Prostate gland (tissue), 2 donors: ENCODE data around the gene IGSF23. TPM values are rescaled to one million over a fixed set of nuclear protein-coding genes. Genes with fewer than 3 reads are reported as not detected.
"Not testable (repeated sequence)": the region's sequence is repeated elsewhere in the genome, so short reads cannot be mapped to it uniquely, and the experiment has no call there.

Experiments used
- DNase-seq: peaks from one replicate; pipeline ENCODE4 v3.0.0-alpha.2; 2019; ENCODE audit warnings: low spot score
- H3K27ac ChIP-seq, 2 donors: fragments of 200-600 bp; sonication (generic); 2 replicates each; pipeline ENCODE4 v1.5.1; 2017 to 2019
- H3K27me3 ChIP-seq: fragments of 200-600 bp; sonication (generic); replicated peaks from 2 replicates; pipeline ENCODE4 v1.5.1; 2019; ENCODE audit not compliant: insufficient read depth
- H3K36me3 ChIP-seq, 2 donors: fragments of 200-600 bp; sonication (generic); 1 replicate in 1 of 2; 2 replicates in 1 of 2; pipeline versions ENCODE4 v1.5.1 to v1.8.1; 2017 to 2019
- H3K4me1 ChIP-seq: fragments of 200-600 bp; sonication (generic); replicated peaks from 2 replicates; pipeline ENCODE4 v1.5.1; 2019
- H3K4me3 ChIP-seq, 2 donors: fragments of 200-600 bp; sonication (generic); 2 replicates each; pipeline ENCODE4 v1.5.1; 2017 to 2019
- H3K9me3 ChIP-seq: fragments of 200-600 bp; sonication (generic); 2 replicates; pipeline ENCODE4 v1.5.1; 2017
- CTCF ChIP-seq, 4 experiments: fragments of 200-600 bp in 2 of 4; fragments of 450-650 bp in 2 of 4; sonication (generic) in 2 of 4; IDR thresholded peaks; 1 replicate in 3 of 4; 2 replicates in 1 of 4; pipeline ENCODE4 v1.5.1; 2016 to 2019; ENCODE audit warnings: antibody characterized with exemption in 4 of 4, mild to moderate bottlenecking in 2 of 4, moderate library complexity in 2 of 4
- POLR2A ChIP-seq: fragments of 450-650 bp; IDR thresholded peaks from one replicate; pipeline ENCODE4 v1.6.1; 2016; ENCODE audit warnings: antibody characterized with exemption, mild to moderate bottlenecking
- POLR2AphosphoS5 ChIP-seq: sonication (generic); formaldehyde crosslinking; IDR thresholded peaks from one replicate; pipeline ENCODE4 v1.6.1; 2017; ENCODE audit warnings: antibody characterized with exemption
- WGBS: methylation state at CpG from one replicate; pipeline ENCODE4 v1.1.5; 2018; 5-methylcytosine and 5-hydroxymethylcytosine counted together
- intact Hi-C: fragments of 100-400 bp; cut with DNase I; formaldehyde crosslinking; loops from one replicate; pipeline ENCODE4 v1.14.2; 2022
- total RNA-seq, 2 donors: library from RNA; depleted of rRNA; stranded (reverse); fragments of >200 nt; gene quantifications; one replicate each; pipeline ENCODE4 v1.1.0, GENCODE V29; 2016

IGSF23 gene
- total RNA-seq, 2 donors from 2014 or later = not detected

- TF ChIP-seq POLR2AphosphoS5 = no peak
- no peak for TF ChIP-seq POLR2A
- no peak for TF ChIP-seq CTCF (IDR thresholded peaks at IDR 0.05)
- Histone ChIP-seq H3K4me1 (no peaks in the 10 kb centered on the region), H3K36me3 (no peaks in the 10 kb centered on the region), H3K4me3 (no peak overlapping the region), H3K27me3 (no peaks in the 10 kb centered on the region), H3K27ac (no peak overlapping the region), H3K9me3 (no peaks in the 10 kb centered on the region)
- intact Hi-C loops = no loop called here
- no peak for DNase-seq
- 89% methylated on average over 4 of the region's 4 CpGs for WGBS
Observed at GRCh38 chr19:44623626-44624025, 10.3 kb downstream of the IGSF23 start.

- TF ChIP-seq CTCF (IDR thresholded peaks at IDR 0.05) (no peak), POLR2AphosphoS5 (no peak), POLR2A (no peak)
- no peak overlapping the region for H3K27ac ChIP-seq
- intact Hi-C loops = no loop called here
- no peak for DNase-seq
- no peaks in the 10 kb centered on the region for H3K4me1 ChIP-seq
- no peaks in the 10 kb centered on the region for H3K9me3 ChIP-seq
- H3K27me3 ChIP-seq = no peaks in the 10 kb centered on the region
- no peak overlapping the region for H3K4me3 ChIP-seq
- 92% methylated on average over 4 of the region's 4 CpGs for WGBS
- H3K36me3 ChIP-seq = no peaks in the 10 kb centered on the region
Observed at GRCh38 chr19:44624840-44625354, 11.5 kb downstream of the IGSF23 start.

- 89% methylated on average over 4 of the region's 4 CpGs for WGBS
- H3K4me3 ChIP-seq, H3K27me3 ChIP-seq, DNase-seq, H3K36me3 ChIP-seq, H3K4me1 ChIP-seq, intact Hi-C loops, H3K27ac ChIP-seq, H3K9me3 ChIP-seq: not testable (repeated sequence)
Observed at GRCh38 chr19:44625637-44626036, 12.3 kb downstream of the IGSF23 start.

- H3K9me3 ChIP-seq = no peaks in the 10 kb centered on the region
- no peak overlapping the region for H3K4me3 ChIP-seq
- DNase-seq = no peak
- intact Hi-C loops = no loop called here
- H3K36me3 ChIP-seq = no peaks in the 10 kb centered on the region
- H3K27ac ChIP-seq = no peak overlapping the region
- H3K27me3 ChIP-seq = no peaks in the 10 kb centered on the region
- 14% methylated on average over 1 of the region's 1 CpG for WGBS
- H3K4me1 ChIP-seq = no peaks in the 10 kb centered on the region
- no peak for TF ChIP-seq POLR2AphosphoS5
- TF ChIP-seq POLR2A = no peak
- TF ChIP-seq CTCF (IDR thresholded peaks at IDR 0.05) = no peak
Observed at GRCh38 chr19:44626048-44626624, 12.8 kb downstream of the IGSF23 start.

GRCh38 chr19:44627631-44628030, 14.3 kb downstream of the IGSF23 start:
- Histone ChIP-seq H3K36me3 (no peaks in the 10 kb centered on the region), H3K9me3 (no peaks in the 10 kb centered on the region), H3K27ac (no peak overlapping the region), H3K4me1 (no peaks in the 10 kb centered on the region), H3K27me3 (no peaks in the 10 kb centered on the region), H3K4me3 (no peak overlapping the region)
- no peak for DNase-seq
- TF ChIP-seq POLR2A = no peak
- no peak for TF ChIP-seq CTCF (IDR thresholded peaks at IDR 0.05)
- TF ChIP-seq POLR2AphosphoS5 = no peak
- 94% methylated on average over 4 of the region's 4 CpGs for WGBS
- intact Hi-C loops = no loop called here
